ENCODE results near the gene CENPB. TPM values are rescaled to one million over a fixed set of nuclear protein-coding genes. Genes with fewer than 3 reads are reported as not detected.

CENPB gene
- total RNA-seq, 2 experiments from 2014 or later: 87.1 to 92.0 TPM

- Mint-ChIP-seq H3K4me3 (no peak overlapping the region), H3K27me3 (ENCODE audit: low read depth) (no peaks in the 10 kb centered on the region), H3K36me3 (ENCODE audit: low read depth) (peaks cover 12% of the 10 kb centered on the region), H3K9me3 (ENCODE audit: insufficient read depth) (no peaks in the 10 kb centered on the region), H3K27ac (no peak overlapping the region), H3K4me1 (ENCODE audit: low read depth) (peaks cover 4% of the 10 kb centered on the region)
- ChIA-PET CTCF (interaction anchor here (0.6 to 3.3 kb wide), 12 partner anchors 8 to 124 kb away, joined by 3 to 33 read pairs (median 4); partner anchors contain the start of genes ADISSP, AP5S1 and SPEF1), POLR2A (interaction anchor here (0.8 kb wide), 1 partner anchor 14 kb away, joined by 3 read pairs; the partner anchor contains the start of gene ADISSP)
- ATAC-seq (no peak), DNase-seq (no peak)
Observed at GRCh38 chr20:3753501-3754275, 32.9 kb downstream of the CENPB start.

- peak; percentile 71 for ATAC-seq
- no peaks in the 10 kb centered on the region for H3K9me3 Mint-ChIP-seq (ENCODE audit: insufficient read depth)
- H3K27me3 Mint-ChIP-seq (ENCODE audit: low read depth): no peaks in the 10 kb centered on the region
- H3K36me3 Mint-ChIP-seq (ENCODE audit: low read depth): peaks cover 10% of the 10 kb centered on the region
- ChIA-PET CTCF (interaction anchor here (0.6 to 3.3 kb wide), 13 partner anchors 12 to 332 kb away, joined by 3 to 33 read pairs (median 3); partner anchors contain the start of genes ADISSP, AP5S1 and SPEF1), POLR2A (interaction anchor here (0.8 kb wide), 1 partner anchor 15 kb away, joined by 3 read pairs; the partner anchor contains the start of gene ADISSP)
- H3K27ac Mint-ChIP-seq: no peak overlapping the region
- peaks cover 4% of the 10 kb centered on the region for H3K4me1 Mint-ChIP-seq (ENCODE audit: low read depth)
- peak; percentile 72 for DNase-seq
- H3K4me3 Mint-ChIP-seq: no peak overlapping the region
Observed at GRCh38 chr20:3753098-3753497, 33.4 kb downstream of the CENPB start.

GRCh38 chr20:3752386-3752759 is 34.2 kb downstream of the CENPB start:
- no peak for ATAC-seq
- Mint-ChIP-seq H3K4me3 (no peak overlapping the region), H3K9me3 (ENCODE audit: insufficient read depth) (no peaks in the 10 kb centered on the region), H3K27ac (no peak overlapping the region), H3K27me3 (ENCODE audit: low read depth) (no peaks in the 10 kb centered on the region), H3K4me1 (ENCODE audit: low read depth) (peaks cover 4% of the 10 kb centered on the region), H3K36me3 (ENCODE audit: low read depth) (peaks cover 4% of the 10 kb centered on the region)
- POLR2A ChIA-PET: no interaction called here
- DNase-seq: no peak
- CTCF ChIA-PET: interaction anchor here (0.6 to 3.3 kb wide), 12 partner anchors 11 to 333 kb away, joined by 3 to 33 read pairs (median 4); partner anchors contain the start of genes ADISSP, AP5S1 and SPEF1

- Mint-ChIP-seq H3K27me3 (ENCODE audit: low read depth) (no peaks in the 10 kb centered on the region), H3K4me3 (no peak overlapping the region), H3K4me1 (ENCODE audit: low read depth) (peaks cover 4% of the 10 kb centered on the region), H3K36me3 (ENCODE audit: low read depth) (peaks cover 2% of the 10 kb centered on the region), H3K9me3 (ENCODE audit: insufficient read depth) (no peaks in the 10 kb centered on the region), H3K27ac (no peak overlapping the region)
- POLR2A ChIA-PET: no interaction called here
- ATAC-seq (peak; percentile 15), DNase-seq (peak; percentile 27)
- CTCF ChIA-PET: interaction anchor here (0.9 to 3.3 kb wide), 6 partner anchors 9 to 104 kb away, joined by 3 to 33 read pairs (median 5); partner anchors contain the start of genes ADISSP and AP5S1
Observed at GRCh38 chr20:3751675-3752385, 34.7 kb downstream of the CENPB start.

GRCh38 chr20:3751305-3751674 is 35.2 kb downstream of the CENPB start:
- Mint-ChIP-seq H3K36me3 (ENCODE audit: low read depth) (no peaks in the 10 kb centered on the region), H3K4me3 (no peak overlapping the region), H3K9me3 (ENCODE audit: insufficient read depth) (no peaks in the 10 kb centered on the region), H3K4me1 (ENCODE audit: low read depth) (peaks cover 4% of the 10 kb centered on the region), H3K27me3 (ENCODE audit: low read depth) (no peaks in the 10 kb centered on the region), H3K27ac (no peak overlapping the region)
- ATAC-seq (no peak), DNase-seq (no peak)
- ChIA-PET POLR2A (no interaction called here), CTCF (interaction anchor here (0.8 to 3.1 kb wide), 8 partner anchors 8 to 188 kb away, joined by 3 to 11 read pairs (median 4); partner anchors contain the start of genes ADISSP and CENPB)

- H3K27me3 Mint-ChIP-seq (ENCODE audit: low read depth): no peaks in the 10 kb centered on the region
- H3K9me3 Mint-ChIP-seq (ENCODE audit: insufficient read depth): no peaks in the 10 kb centered on the region
- H3K4me3 Mint-ChIP-seq: no peak overlapping the region
- ChIA-PET POLR2A (no interaction called here), CTCF (interaction anchor here (0.7 to 3.1 kb wide), 6 partner anchors 13 to 87 kb away, joined by 3 to 11 read pairs (median 3); partner anchors contain the start of gene CENPB)
- ATAC-seq: peak; percentile 48
- H3K4me1 Mint-ChIP-seq (ENCODE audit: low read depth): peaks cover 11% of the 10 kb centered on the region
- DNase-seq: peak; percentile 34
- H3K36me3 Mint-ChIP-seq (ENCODE audit: low read depth): no peaks in the 10 kb centered on the region
- H3K27ac Mint-ChIP-seq: no peak overlapping the region
Observed at GRCh38 chr20:3749689-3750531, 36.6 kb downstream of the CENPB start.

GRCh38 chr20:3749087-3749688 is 37.4 kb downstream of the CENPB start:
- Mint-ChIP-seq H3K4me3 (no peak overlapping the region), H3K4me1 (ENCODE audit: low read depth) (peaks cover 18% of the 10 kb centered on the region), H3K27ac (no peak overlapping the region), H3K9me3 (ENCODE audit: insufficient read depth) (no peaks in the 10 kb centered on the region), H3K36me3 (ENCODE audit: low read depth) (no peaks in the 10 kb centered on the region), H3K27me3 (ENCODE audit: low read depth) (peaks cover 7% of the 10 kb centered on the region)
- POLR2A ChIA-PET: no interaction called here
- CTCF ChIA-PET: interaction anchor here (0.7 to 3.1 kb wide), 5 partner anchors 12 to 88 kb away, joined by 3 to 11 read pairs (median 4); no protein-coding TSS in a partner anchor
- no peak for DNase-seq
- no peak for ATAC-seq

- no peaks in the 10 kb centered on the region for H3K9me3 Mint-ChIP-seq (ENCODE audit: insufficient read depth)
- no peak overlapping the region for H3K4me3 Mint-ChIP-seq
- POLR2A ChIA-PET: no interaction called here
- H3K27me3 Mint-ChIP-seq (ENCODE audit: low read depth): peaks cover 8% of the 10 kb centered on the region
- no peak overlapping the region for H3K27ac Mint-ChIP-seq
- CTCF ChIA-PET: interaction anchor here (0.6 to 2.7 kb wide), 6 partner anchors 9 to 132 kb away, joined by 3 to 9 read pairs (median 3); no protein-coding TSS in a partner anchor
- DNase-seq: no peak
- no peaks in the 10 kb centered on the region for H3K36me3 Mint-ChIP-seq (ENCODE audit: low read depth)
- H3K4me1 Mint-ChIP-seq (ENCODE audit: low read depth): peaks cover 19% of the 10 kb centered on the region
- no peak for ATAC-seq
Observed at GRCh38 chr20:3748073-3748472, 38.5 kb downstream of the CENPB start.

GRCh38 chr20:3747471-3747870 is 39.1 kb downstream of the CENPB start:
- peaks cover 8% of the 10 kb centered on the region for H3K27me3 Mint-ChIP-seq (ENCODE audit: low read depth)
- peaks cover 19% of the 10 kb centered on the region for H3K4me1 Mint-ChIP-seq (ENCODE audit: low read depth)
- H3K4me3 Mint-ChIP-seq: no peak overlapping the region
- no peaks in the 10 kb centered on the region for H3K36me3 Mint-ChIP-seq (ENCODE audit: low read depth)
- no peak overlapping the region for H3K27ac Mint-ChIP-seq
- ChIA-PET POLR2A (no interaction called here), CTCF (interaction anchor here (0.8 to 2.7 kb wide), 4 partner anchors 10 to 71 kb away, joined by 3 to 9 read pairs (median 4); no protein-coding TSS in a partner anchor)
- no peaks in the 10 kb centered on the region for H3K9me3 Mint-ChIP-seq (ENCODE audit: insufficient read depth)
- ATAC-seq: no peak
- no peak for DNase-seq

GRCh38 chr20:3745686-3746173 is 40.8 kb downstream of the CENPB start:
- Mint-ChIP-seq H3K27me3 (ENCODE audit: low read depth) (peaks cover 8% of the 10 kb centered on the region), H3K9me3 (ENCODE audit: insufficient read depth) (no peaks in the 10 kb centered on the region), H3K36me3 (ENCODE audit: low read depth) (no peaks in the 10 kb centered on the region), H3K27ac (no peak overlapping the region), H3K4me1 (ENCODE audit: low read depth) (peaks cover 15% of the 10 kb centered on the region), H3K4me3 (no peak overlapping the region)
- ChIA-PET CTCF (interaction anchor here (0.7 to 1.6 kb wide), 3 partner anchors 9 to 32 kb away, joined by 3 to 4 read pairs (median 3); partner anchors contain the start of gene ADISSP), POLR2A (no interaction called here)
- DNase-seq: no peak
- no peak for ATAC-seq
